GM12878 (cell line): Measurements from ENCODE around the gene LCN12. TPM values are rescaled to one million over a fixed set of nuclear protein-coding genes. Genes with fewer than 3 reads are reported as not detected.

Source experiments
- ATAC-seq: fragments of 200-7000 bp; cut with Tn5 transposase; 3 replicates; pipeline ENCODE4 v1.9.1; 2020; ENCODE audit warnings: mild to moderate bottlenecking, moderate library complexity
- BruUV-seq: library from RNA; stranded (reverse); fragments of 400-500 nt; replicated peaks from 2 replicates; lab custom pipeline; 2021; lab: Mats Ljungman, UMichigan
- CTCF ChIA-PET: fragments of 300-600 bp; sonication (Branson Sonifier 250); formaldehyde crosslinking; extraction: SDS; loops from one replicate; lab custom pipeline; 2021; ENCODE audit warnings: inconsistent platforms; lab: Yijun Ruan, JAX
- POLR2A ChIA-PET: fragments of 350-600 bp; formaldehyde crosslinking; extraction: SDS; loops from one replicate; lab custom pipeline; 2021; ENCODE audit warnings: inconsistent platforms; lab: Charles Lee
- RAD21 ChIA-PET: fragments of 300-600 bp; sonication (Branson Sonifier 250); formaldehyde crosslinking; loops from one replicate; lab custom pipeline; 2023; ENCODE audit warnings: antibody characterized with exemption; ENCODE audit not compliant: unreplicated experiment; lab: Charles Lee
- SMC1A ChIA-PET: fragments of 300-600 bp; sonication (Branson Sonifier 250); formaldehyde crosslinking; loops from one replicate; lab custom pipeline; 2023; ENCODE audit not compliant: unreplicated experiment, uncharacterized antibody; lab: Charles Lee
- DNase-seq: peaks from one replicate; pipeline ENCODE4 v3.0.0-alpha.2; 2011; ENCODE audit warnings: low read depth, low spot score
- FAIRE-seq: peaks from 3 replicates; lab custom pipeline; 2011; peaks lifted over from hg19 to GRCh38; lab: Jason Lieb, UNC
- H2AFZ ChIP-seq: 2 replicates; pipeline ENCODE4 v1.6.0; 2011; ENCODE audit warnings: low read depth, low read length, control low read depth; ENCODE audit not compliant: control insufficient read depth
- H3K27ac ChIP-seq: 2 replicates; pipeline ENCODE4 v1.5.1; 2011; ENCODE audit warnings: control low read depth; ENCODE audit not compliant: control insufficient read depth, insufficient read depth
- H3K27me3 ChIP-seq, 2 experiments: replicated peaks in 1 of 2; 2 replicates each; pipeline versions ENCODE4 v1.6.0 to v1.6.1; 2011; ENCODE audit warnings: low read length in 1 of 2; ENCODE audit not compliant: control insufficient read depth in 2 of 2, insufficient read depth in 2 of 2
- H3K36me3 ChIP-seq, 2 experiments: 2 replicates each; pipeline ENCODE4 v1.5.1; 2011; ENCODE audit warnings: low read length in 1 of 2; ENCODE audit not compliant: control insufficient read depth in 2 of 2, insufficient read depth in 2 of 2
- H3K4me1 ChIP-seq: 2 replicates; pipeline ENCODE4 v1.6.1; 2011; ENCODE audit warnings: mild to moderate bottlenecking, low read length, moderate library complexity, mixed read lengths; ENCODE audit not compliant: control insufficient read depth, insufficient read depth
- H3K4me2 ChIP-seq: 2 replicates; pipeline ENCODE4 v1.6.0; 2011; ENCODE audit warnings: control low read depth; ENCODE audit not compliant: control insufficient read depth, insufficient read depth
- H3K4me3 ChIP-seq: fragments of 200-600 bp; sonication (generic); 2 replicates; pipeline ENCODE4 v1.5.1; 2016
- H3K79me2 ChIP-seq: 2 replicates; pipeline ENCODE4 v1.6.0; 2011; ENCODE audit warnings: low read length; ENCODE audit not compliant: control insufficient read depth, insufficient read depth
- H3K9ac ChIP-seq: 2 replicates; pipeline ENCODE4 v1.8.0; 2011; ENCODE audit warnings: low read length, control low read depth, mixed read lengths; ENCODE audit not compliant: control insufficient read depth, insufficient read depth
- H3K9me3 ChIP-seq: replicated peaks from 3 replicates; pipeline ENCODE4 v1.5.1; 2011; ENCODE audit warnings: mild to moderate bottlenecking, low read length; ENCODE audit not compliant: control insufficient read depth, insufficient read depth
- H4K20me1 ChIP-seq: 2 replicates; pipeline ENCODE4 v1.6.0; 2011; ENCODE audit not compliant: control insufficient read depth, insufficient read depth
- ATF3 ChIP-seq: IDR thresholded peaks from 2 replicates; pipeline ENCODE4 v1.6.1; 2011; ENCODE audit warnings: low read depth, mild to moderate bottlenecking, low read length, moderate library complexity, borderline replicate concordance; ENCODE audit errors: extremely low read depth
- CEBPZ ChIP-seq: fragments of 150-350 bp; IDR thresholded peaks from 2 replicates; pipeline ENCODE4 v1.6.1; 2016; ENCODE audit warnings: low read depth, low read length
- ETV6 ChIP-seq, 2 experiments: fragments of 450-650 bp in 1 of 2; IDR thresholded peaks in 1 of 2; conservative IDR thresholded peaks in 1 of 2; 2 replicates each; pipeline ENCODE4 v1.6.1; 2014; ENCODE audit warnings: antibody characterized with exemption in 1 of 2, borderline replicate concordance in 1 of 2, low read depth in 1 of 2, mild to moderate bottlenecking in 1 of 2, moderate library complexity in 1 of 2
- GABPA ChIP-seq: IDR thresholded peaks from 2 replicates; pipeline ENCODE4 v1.6.1; 2014; ENCODE audit warnings: antibody characterized with exemption, low read depth, mild to moderate bottlenecking, inconsistent platforms
- NBN ChIP-seq: fragments of 450-650 bp; IDR thresholded peaks from 2 replicates; pipeline ENCODE4 v1.6.1; 2016
- NR2C2 ChIP-seq: IDR thresholded peaks from 2 replicates; pipeline ENCODE4 v1.6.1; 2011; ENCODE audit warnings: borderline replicate concordance, low read depth; ENCODE audit not compliant: control insufficient read depth, insufficient read length
- NRF1 ChIP-seq: conservative IDR thresholded peaks from 2 replicates; pipeline ENCODE4 v1.6.1; 2011; ENCODE audit warnings: mild to moderate bottlenecking, low read depth, low read length, improper control_type of control experiment
- PML ChIP-seq: IDR thresholded peaks from 2 replicates; pipeline ENCODE4 v1.6.1; 2012; ENCODE audit warnings: low read length, inconsistent platforms
- POLR2AphosphoS5 ChIP-seq: IDR thresholded peaks from 2 replicates; pipeline ENCODE4 v1.6.1; 2011; ENCODE audit warnings: mild to moderate bottlenecking, low read length, inconsistent platforms
- RAD51 ChIP-seq: fragments of 450-650 bp; IDR thresholded peaks from 2 replicates; pipeline ENCODE4 v1.6.1; 2016; ENCODE audit warnings: moderate library complexity, mild to moderate bottlenecking, inconsistent platforms
- ZZZ3 ChIP-seq: IDR thresholded peaks from 2 replicates; pipeline ENCODE4 v1.6.1; 2011; ENCODE audit warnings: low read depth; ENCODE audit not compliant: control insufficient read depth, insufficient read length
- WGBS: methylation state at CpG from one replicate; pipeline ENCODE4 v1.1.6; 2016; ENCODE audit warnings: low lambda C conversion rate; ENCODE audit not compliant: insufficient replicate concordance, insufficient coverage; ENCODE audit errors: missing lambda C conversion rate; 5-methylcytosine and 5-hydroxymethylcytosine counted together
- in situ Hi-C: fragments of 300-500 bp; cut with MboI; formaldehyde crosslinking; loops from 9 replicates; pipeline ENCODE4 v1.14.3; 2018; ENCODE audit warnings: mixed read lengths
- intact Hi-C: fragments of 100-400 bp; cut with micrococcal nuclease; formaldehyde crosslinking; loops from one replicate; pipeline ENCODE4 v1.14.2; 2022; ENCODE audit not compliant: unreplicated experiment
- polyA plus RNA-seq, 11 experiments: library from polyadenylated mRNA; depleted of rRNA in 4 of 11; unstranded in 6 of 11; stranded (reverse) in 5 of 11; fragments of >200 nt; fragmentation: Nextera tagmentation in 4 of 11; fragmentation: Illumina TruSeq in 1 of 11; extraction: Ambion mirVana in 4 of 11; extraction: Trizol in 1 of 11; gene quantifications; 1 replicate in 1 of 11; 2 replicates in 10 of 11; pipeline versions ENCODE4 v1.2.1 to v1.2.3, GENCODE V29; 2011 to 2016; ENCODE audit warnings: inconsistent platforms in 2 of 11, missing spikeins in 2 of 11, low read depth in 1 of 11
- total RNA-seq, 4 experiments: library from RNA; depleted of rRNA in 3 of 4; stranded (reverse); fragments of >200 nt in 3 of 4; fragmentation: Illumina TruSeq in 1 of 4; extraction: Trizol in 1 of 4; gene quantifications; 2 replicates each; pipeline versions ENCODE4 v1.2.1 to v1.2.3, GENCODE V29; 2013 to 2021

Gene LCN12
- total and polyA plus RNA-seq, 10 of the 15 experiments (the other 5 are each of a cell fraction or from before 2014, with no cell fraction given): 0.06 to 0.64 (median 0.40) TPM; not detected in 3

- DNase-seq: no peak
- no peak overlapping the region for H3K27ac ChIP-seq
- H4K20me1 ChIP-seq: no peaks in the 10 kb centered on the region
- FAIRE-seq: no peak
- H3K36me3 ChIP-seq: peaks cover 31 to 36% of the 10 kb centered on the region in 2 experiments
- H3K4me3 ChIP-seq: no peak overlapping the region
- in situ Hi-C loops (no loop called here), intact Hi-C loops (no loop called here)
- WGBS: 96% methylated on average over 19 of the region's 19 CpGs
- no peak overlapping the region for H2AFZ ChIP-seq
- H3K9me3 ChIP-seq: no peaks in the 10 kb centered on the region
- BruUV-seq: no TSS peak
- no peaks in the 10 kb centered on the region for H3K79me2 ChIP-seq
- POLR2A ChIA-PET: interaction anchor here (0.7 to 1.1 kb wide), 2 partner anchors 16 to 21 kb away, joined by 3 to 4 read pairs; no protein-coding TSS in a partner anchor
- H3K27me3 ChIP-seq: no peaks in the 10 kb centered on the region
- TF ChIP-seq RAD51 (no peak), POLR2AphosphoS5 (no peak), ETV6 (conservative IDR thresholded peaks at IDR 0.05 in 1 of 2, IDR thresholded peaks at IDR 0.05 in 1 of 2; ENCODE audit: borderline replicate concordance in 1 of 2, low read depth in 1 of 2) (no peak), NBN (no peak), NRF1 (no peak), PML (no peak), NR2C2 (no peak), GABPA (no peak), CEBPZ (no peak), ZZZ3 (no peak), ATF3 (no peak)
- H3K4me2 ChIP-seq: no peak overlapping the region
- CTCF ChIA-PET: no interaction called here
- no peak for ATAC-seq
- SMC1A ChIA-PET: no interaction called here
- RAD21 ChIA-PET: no interaction called here
- H3K4me1 ChIP-seq: no peaks in the 10 kb centered on the region
- no peak overlapping the region for H3K9ac ChIP-seq
Measured at GRCh38 chr9:136923881-136924280, 28.2 kb upstream of the LCN12 start.
